Bladder microvascular endothelial cell (primary cell): ENCODE data around the gene ADD1. TPM values are rescaled to one million over a fixed set of nuclear protein-coding genes. Genes with fewer than 3 reads are reported as not detected.

ENCODE experiments used
- total RNA-seq: library from RNA; depleted of rRNA; stranded (reverse); fragments of >200 nt; gene quantifications from 2 replicates; pipeline ENCODE4 v1.2.3, GENCODE V29; 2014

The ADD1 gene
- total RNA-seq: 141 and 226 TPM in 2 replicates

GRCh38 chr4:2843263-2843940 is at the start of gene ADD1:
ADD1 (plus strand) TSS chr4:2843844; CDS start chr4:2875916, 32,072 bp downstream.

GRCh38 chr4:2963175-2963965 is 119.7 kb downstream of the ADD1 start, which contains the start of the genes GRK4 and NOP14:
GRK4 (plus strand) TSS chr4:2963571; CDS start chr4:2964071, 500 bp downstream.
NOP14 (minus strand) TSS chr4:2963406; CDS start chr4:2963319, 87 bp downstream.

Other genes with a start within 250 kb of the ADD1 start
- gene TNIP2, start 87.5 kb upstream of the ADD1 start, total RNA-seq: 72.4 and 102 TPM in 2 replicates
- gene SH3BP2, start 50.8 kb upstream of the ADD1 start, total RNA-seq: 19.9 and 24.8 TPM in 2 replicates
- gene NOP14, start 119.6 kb downstream of the ADD1 start, total RNA-seq: 16.0 and 26.4 TPM in 2 replicates
- 2.8 and 4.2 TPM in 2 replicates for gene GRK4, start 119.7 kb downstream of the ADD1 start, total RNA-seq
- gene HTT-AS, start 230.7 kb downstream of the ADD1 start, total RNA-seq: not detected in 2 replicates
- gene HTT, start 230.8 kb downstream of the ADD1 start, total RNA-seq: 62.4 and 64.3 TPM in 2 replicates